HG03025 (cell line): ENCODE results near the gene TMEM179.
"Not testable (repeated sequence)": the region's sequence is repeated elsewhere in the genome, so short reads cannot be mapped to it uniquely, and the experiment has no call there.

Source experiments
- ATAC-seq: cut with Tn5 transposase; IDR thresholded peaks from one replicate; pipeline ENCODE4 v1.9.1; 2021; ENCODE audit warnings: mild to moderate bottlenecking, moderate library complexity; ENCODE audit not compliant: unreplicated experiment, low FRiP score

TMEM179 gene

GRCh38 chr14:104588066-104588857 lies 16.3 kb downstream of the TMEM179 start:
- no peak for ATAC-seq

GRCh38 chr14:104587641-104588040 lies 16.9 kb downstream of the TMEM179 start:
- ATAC-seq = no peak

- no peak for ATAC-seq
Measured at GRCh38 chr14:104586832-104587620, 17.5 kb downstream of the TMEM179 start.

GRCh38 chr14:104585966-104586697 lies 18.4 kb downstream of the TMEM179 start:
- no peak for ATAC-seq

GRCh38 chr14:104584557-104584956 lies 20.0 kb downstream of the TMEM179 start:
- no peak for ATAC-seq

GRCh38 chr14:104583424-104584306 lies 20.9 kb downstream of the TMEM179 start:
- ATAC-seq = no peak

- ATAC-seq = no peak
Measured at GRCh38 chr14:104582662-104583061, 21.9 kb downstream of the TMEM179 start.

- ATAC-seq = no peak
Measured at GRCh38 chr14:104582005-104582404, 22.6 kb downstream of the TMEM179 start.

GRCh38 chr14:104581521-104581920 lies 23.1 kb downstream of the TMEM179 start:
- ATAC-seq = no peak

GRCh38 chr14:104580961-104581360 lies 23.6 kb downstream of the TMEM179 start:
- ATAC-seq = no peak

GRCh38 chr14:104579939-104580338 lies 24.6 kb downstream of the TMEM179 start:
- not testable (repeated sequence) for ATAC-seq

GRCh38 chr14:104579507-104579906 lies 25.1 kb downstream of the TMEM179 start, which contains the start of gene C14orf180:
TSS of gene C14orf180 (plus strand) at chr14:104579764. CDS start at chr14:104586431, 6,667 bp downstream.
- no peak for ATAC-seq

- no peak for ATAC-seq
Measured at GRCh38 chr14:104578321-104578720, 26.3 kb downstream of the TMEM179 start.

GRCh38 chr14:104577847-104578301 lies 26.7 kb downstream of the TMEM179 start:
- ATAC-seq = no peak

- ATAC-seq = no peak
Measured at GRCh38 chr14:104577426-104577825, 27.1 kb downstream of the TMEM179 start.

- ATAC-seq = no peak
Measured at GRCh38 chr14:104576970-104577332, 27.6 kb downstream of the TMEM179 start.

- no peak for ATAC-seq
Measured at GRCh38 chr14:104576232-104576969, 28.2 kb downstream of the TMEM179 start.

GRCh38 chr14:104574978-104575583 lies 29.5 kb downstream of the TMEM179 start:
- ATAC-seq = no peak

- no peak for ATAC-seq
Measured at GRCh38 chr14:104574536-104574935, 30.0 kb downstream of the TMEM179 start.
